NCI-H2227 treated with DMSO at 0.1 percent for 48 hours (cell line): Measurements from ENCODE around the gene ASF1B.
A peak's percentile ranks its signal among the peaks of the same experiment; 100 is the strongest.

ENCODE experiments used
- DNase-seq: peaks from one replicate; lab custom pipeline; 2025; lab: John Stamatoyannopoulos, UW

Gene ASF1B

DNA sequence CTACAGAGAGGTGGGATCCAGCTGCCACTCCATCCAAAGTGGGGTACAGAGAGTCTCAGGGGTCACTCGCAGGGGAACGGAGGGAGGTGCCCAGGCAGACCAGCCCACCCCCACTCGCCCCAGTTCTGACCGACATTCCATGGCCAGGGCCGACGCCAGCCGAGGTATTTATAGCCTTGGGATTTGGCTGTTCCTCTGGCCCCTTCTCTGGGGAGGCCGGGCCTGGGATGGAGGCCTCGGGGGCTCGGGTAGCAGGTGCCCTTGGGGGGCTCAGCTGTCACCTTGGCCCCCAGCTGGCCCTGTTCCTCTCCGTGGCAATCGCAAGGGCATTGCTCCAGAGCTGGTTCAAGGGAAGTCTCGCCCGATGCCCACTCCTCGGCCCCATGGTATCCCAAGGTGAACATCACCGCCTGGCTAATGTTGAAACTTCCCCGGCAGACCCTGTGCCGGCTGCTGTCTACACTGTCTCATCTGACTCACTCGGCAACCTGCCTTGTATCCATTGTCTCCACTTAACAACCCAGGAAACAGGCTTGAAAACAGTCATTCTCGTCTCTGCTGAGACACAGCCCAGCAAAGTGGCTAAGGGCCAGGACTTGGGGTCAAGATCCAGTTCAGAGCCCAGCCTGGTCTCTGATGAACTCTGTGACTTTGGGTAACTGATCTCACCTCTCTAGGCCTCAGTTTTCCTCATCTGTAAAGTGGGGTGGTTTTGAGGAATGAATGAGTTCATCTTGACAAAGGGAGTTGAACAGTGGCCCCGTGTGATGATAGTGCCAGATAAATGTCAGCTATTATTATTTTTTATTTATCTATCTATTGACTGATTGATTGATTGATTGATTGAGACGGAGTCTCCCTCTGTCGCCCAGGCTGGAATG lies 28.6 kb downstream of the ASF1B start:
- DNase-seq: no peak

DNA sequence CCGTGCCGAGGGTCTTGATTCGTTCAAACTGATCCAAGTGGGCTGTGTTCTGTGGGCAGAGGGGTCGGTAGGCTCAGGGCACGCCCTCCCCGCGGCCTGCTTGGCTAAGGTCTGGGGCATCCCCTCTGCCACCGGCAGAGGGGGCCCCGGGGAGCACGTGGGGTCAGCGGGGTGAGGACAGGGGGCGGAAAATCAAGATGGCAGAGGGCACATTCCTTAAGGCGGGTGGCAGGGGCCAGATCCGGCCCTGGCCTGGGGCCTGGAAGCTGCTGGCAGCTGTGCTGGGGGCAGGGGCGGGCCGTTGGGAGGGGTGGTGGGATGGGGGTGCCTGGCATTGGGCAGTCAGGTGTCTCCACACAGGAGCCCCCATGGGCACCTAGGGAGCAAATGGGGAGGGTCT lies 29.5 kb downstream of the ASF1B start:
- DNase-seq: no peak

DNA sequence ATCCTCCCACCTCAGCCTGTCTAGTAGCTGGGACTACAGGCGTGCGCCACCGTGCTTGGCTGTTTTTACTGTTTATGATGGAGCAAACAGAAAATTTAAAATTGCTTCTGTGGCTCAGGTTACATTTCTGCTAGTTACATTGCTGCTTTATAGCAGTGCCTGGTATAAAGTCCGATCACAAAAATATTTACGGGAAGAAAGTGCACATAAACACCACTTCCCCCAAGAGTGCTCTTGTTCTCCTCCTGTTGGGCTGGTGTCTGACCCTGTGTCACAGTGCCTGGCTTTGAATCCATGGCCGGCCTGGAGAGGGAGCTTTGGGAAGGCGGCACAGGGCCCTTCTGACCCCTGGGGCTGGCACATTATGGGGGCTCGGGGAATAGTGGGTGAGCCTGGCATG lies 30.7 kb downstream of the ASF1B start:
- DNase-seq: no peak

DNA sequence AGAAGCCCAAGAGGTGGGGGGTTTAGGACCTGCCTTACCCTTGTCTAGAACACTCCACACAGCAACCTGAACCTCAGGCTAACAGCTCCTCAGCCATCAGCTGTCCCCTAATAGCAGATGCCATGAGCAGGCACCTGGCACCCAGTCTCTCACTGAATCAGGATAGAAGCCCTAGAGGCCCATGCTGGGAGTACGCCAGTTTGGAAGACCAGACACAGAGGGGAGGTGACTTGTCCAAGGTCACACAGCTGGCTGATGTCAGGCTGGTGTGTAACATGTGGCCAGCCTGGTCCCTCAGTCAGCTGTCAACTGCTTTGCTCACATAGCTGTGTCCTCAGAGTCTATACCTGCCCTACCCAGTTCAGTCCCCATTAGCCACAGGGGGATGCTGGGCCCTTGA lies 33.1 kb downstream of the ASF1B start:
- no peak for DNase-seq

DNA sequence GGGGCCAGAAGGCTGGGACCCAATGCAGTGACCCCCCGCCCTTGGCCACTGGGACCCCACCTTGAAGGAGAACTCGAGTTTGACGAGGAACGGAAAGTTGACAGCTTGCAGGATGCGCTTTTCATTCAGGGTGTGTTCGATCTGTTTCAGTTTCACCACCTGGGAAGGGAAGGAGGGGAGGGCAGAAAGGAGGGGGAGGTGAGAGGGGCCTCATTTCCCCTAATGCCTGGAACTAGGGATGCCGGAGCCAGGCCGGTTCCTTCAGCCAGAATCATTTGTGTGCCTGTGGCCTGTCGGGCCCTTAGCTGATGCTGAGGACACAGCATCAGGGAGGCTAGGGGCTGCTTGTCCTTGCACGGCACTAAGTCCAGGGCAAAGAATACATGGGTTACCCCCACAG lies 33.6 kb downstream of the ASF1B start:
- DNase-seq: no peak

DNA sequence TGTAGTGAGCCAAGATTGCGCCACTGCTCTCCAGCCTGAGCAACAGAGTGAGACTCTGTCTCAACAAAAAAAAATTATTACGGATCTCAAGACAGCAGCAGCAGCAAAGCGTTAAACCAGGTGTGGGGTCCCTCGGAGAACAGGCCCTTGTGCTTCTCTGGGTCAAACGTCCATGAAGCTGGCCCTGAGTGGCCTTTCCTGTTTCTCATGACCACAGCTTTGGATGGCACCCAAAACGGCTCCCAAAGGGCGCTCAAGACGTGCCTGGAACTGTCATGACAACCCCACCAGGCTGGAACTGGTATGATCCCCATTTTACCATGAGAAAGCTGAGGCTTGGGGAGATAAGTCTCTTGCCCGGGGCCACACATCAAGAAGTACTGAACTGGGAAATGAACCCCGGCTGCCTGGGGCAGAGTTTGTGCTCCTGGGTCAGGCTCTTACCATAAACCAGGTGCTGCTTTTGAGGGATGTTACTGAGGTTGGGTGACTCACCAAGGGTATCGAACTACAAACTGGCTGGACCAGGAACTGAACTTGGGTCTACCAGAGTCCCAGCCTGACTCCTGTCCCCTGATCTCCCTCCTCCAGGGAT lies 34.2 kb downstream of the ASF1B start:
- DNase-seq: no peak

DNA sequence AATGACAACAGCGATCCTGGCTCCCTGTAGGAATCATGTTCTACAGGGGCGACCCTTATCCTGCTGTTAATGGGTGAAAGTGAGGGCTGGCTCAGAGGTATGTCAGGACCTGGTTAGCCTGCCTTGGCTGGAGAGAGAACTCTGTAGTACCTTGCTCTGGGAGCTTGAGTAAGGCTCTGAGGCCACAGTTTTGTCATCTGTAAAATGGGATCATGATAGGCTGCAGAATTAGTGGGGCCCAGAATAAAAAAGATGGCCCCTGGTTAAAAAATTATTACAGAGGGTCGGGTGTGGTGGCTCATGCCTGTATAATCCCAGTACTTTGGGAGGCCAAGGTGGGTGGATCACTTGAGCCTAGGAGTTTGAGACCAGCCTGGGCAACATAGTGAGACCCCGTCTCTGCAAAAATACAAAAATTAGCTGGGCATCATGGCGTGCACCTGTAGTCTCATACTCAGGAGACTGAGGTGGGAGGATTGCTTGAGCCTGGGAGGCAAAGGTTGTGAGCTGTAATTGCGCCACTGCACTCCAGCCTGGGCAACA lies 35.3 kb downstream of the ASF1B start:
- DNase-seq: no peak

DNA sequence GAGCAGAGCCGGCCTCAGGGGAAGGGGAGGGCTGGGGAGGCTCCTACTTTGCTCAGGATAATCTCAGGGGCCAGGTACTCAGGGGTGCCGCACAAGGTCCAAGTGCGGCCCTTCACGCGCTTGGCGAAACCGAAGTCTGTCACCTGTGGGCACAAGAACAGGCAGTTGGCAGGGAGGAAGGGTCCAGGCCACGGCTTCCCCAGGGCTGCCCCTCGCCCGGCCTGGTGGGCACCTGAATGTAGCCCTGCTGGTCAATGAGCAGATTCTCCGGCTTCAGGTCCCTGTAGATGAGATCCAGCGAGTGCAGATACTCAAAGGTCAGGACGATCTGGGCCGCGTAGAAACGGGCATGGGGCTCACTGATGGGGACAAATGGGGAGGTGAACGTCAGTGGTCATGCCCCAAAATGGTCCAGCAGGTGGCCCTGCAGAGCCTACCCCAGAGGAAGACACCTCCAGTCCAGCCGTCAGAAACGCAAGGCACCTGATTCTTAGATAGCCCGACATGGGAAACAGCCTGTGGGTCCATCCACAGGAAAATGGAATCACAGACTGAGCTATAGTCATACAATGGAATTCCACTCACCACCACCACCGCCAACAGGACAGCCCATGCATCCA lies 38.7 kb downstream of the ASF1B start:
- no peak for DNase-seq

DNA sequence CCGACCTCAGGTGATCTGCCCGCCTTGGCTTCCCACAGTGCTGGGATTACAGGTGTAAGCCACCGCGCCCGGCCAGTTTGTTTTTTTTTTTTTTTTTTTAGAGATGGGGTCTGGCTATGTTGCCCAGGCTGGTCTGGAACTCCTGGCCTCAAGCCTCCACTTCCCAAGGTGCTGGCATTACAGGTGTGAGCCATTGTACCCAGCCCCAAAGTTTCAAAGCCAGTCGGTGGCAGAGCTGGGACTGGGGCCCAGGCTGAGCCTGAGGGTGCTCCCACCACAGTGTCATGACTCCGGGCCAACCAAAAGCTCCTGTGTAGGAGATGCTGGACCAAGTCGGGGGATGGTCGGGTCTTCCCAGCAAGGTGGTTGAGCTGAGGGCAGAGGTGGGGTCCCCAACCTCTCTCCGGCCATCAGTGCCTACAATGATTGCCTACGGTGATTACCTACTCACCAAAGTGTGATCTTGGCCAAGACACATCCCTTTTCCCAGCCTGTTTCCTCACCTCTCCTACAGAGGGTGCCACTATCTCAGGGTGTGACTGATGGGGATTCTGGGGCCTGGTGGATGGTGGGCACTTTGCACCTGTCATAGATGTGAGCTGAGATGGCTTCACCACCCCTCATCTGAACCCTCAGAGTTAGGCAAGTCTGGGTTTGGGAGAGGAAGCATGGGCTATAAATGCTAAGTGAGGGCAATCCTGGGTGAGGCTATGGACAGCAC lies 40.0 kb downstream of the ASF1B start:
- no peak for DNase-seq

DNA sequence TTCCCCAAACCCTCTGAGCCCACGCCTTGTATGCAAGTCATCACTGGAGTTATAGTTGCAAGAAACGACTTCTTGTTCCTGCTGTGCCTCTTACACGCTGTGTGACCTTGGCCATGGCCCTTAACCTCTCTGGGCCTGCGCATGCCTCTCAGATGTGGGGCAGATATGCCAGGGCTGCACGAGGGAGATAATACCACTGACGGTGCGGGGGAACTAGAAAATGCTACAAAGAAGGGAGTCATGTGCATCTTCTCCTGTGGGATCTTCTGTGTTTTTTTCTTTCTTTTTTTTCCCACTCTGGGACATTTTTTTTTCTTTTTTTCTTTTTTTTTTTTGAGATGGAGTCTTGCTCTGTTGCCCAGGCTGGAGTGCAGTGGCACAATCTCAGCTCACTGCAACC lies 41.5 kb downstream of the ASF1B start:
- no peak for DNase-seq

DNA sequence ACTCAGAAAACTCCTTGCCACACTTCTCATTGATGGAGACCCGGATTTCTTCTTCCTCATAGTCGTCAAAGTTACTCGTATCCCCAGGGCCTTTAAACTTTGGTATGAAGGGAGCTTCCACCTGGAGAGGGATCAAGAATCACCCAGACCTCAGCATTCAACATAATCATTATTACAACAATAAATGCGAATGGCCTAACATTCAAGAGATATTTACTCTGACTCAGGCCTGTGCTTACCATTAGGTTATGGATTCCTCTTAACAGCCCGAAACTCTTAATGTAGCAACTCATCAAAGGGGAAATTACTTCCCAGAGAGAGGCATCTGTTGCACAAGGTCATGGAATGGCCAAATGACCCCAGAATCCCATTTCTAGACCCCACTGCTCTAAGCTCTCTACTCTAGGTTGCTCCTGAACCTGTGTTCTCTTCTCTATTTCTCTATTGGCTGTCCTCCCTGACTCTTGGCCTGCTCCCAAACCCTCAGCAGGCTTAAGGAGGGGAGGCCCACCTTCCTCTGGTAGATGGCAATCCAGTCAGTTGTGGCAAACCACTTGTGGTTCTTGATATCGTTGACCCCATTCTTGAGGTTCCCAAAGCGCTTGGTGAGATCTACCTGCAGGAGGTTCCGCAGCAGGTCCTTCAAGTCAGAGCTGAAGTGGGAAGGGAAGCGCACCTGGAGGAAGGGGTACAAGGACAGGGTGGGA lies 43.1 kb downstream of the ASF1B start:
- no peak for DNase-seq

DNA sequence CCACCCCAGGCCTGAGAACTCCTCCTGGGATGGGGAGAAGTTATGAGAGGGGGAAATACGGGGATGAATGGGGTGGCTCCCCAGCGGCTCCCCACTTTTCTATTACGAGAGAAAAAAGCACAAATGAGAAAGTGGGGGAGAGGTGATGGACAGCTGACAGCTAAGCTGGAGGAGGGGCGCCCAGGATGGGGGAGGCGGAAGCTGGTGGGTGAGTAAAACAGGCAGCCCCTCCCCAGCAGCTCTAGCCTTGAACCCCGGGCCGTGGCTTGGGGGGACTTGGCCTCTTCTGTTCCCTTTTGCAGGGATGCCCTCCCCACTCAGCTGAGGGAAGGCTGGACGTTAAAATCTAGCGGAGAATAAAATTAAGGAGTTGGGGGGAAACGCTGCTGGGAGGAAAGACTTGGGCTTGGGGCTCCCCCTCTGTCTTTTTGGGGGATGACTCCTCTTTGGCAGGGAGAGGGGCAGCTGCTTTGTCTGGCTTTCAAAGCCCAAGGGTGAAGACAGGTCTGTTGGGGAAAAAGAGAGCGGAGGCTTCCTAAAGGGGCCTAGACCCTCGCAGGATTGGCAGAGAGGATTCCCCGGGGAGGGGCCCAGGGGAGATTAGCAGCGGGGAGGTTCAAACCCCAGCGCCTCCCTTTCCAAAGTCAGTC lies 44.5 kb downstream of the ASF1B start:
- DNase-seq: no peak

DNA sequence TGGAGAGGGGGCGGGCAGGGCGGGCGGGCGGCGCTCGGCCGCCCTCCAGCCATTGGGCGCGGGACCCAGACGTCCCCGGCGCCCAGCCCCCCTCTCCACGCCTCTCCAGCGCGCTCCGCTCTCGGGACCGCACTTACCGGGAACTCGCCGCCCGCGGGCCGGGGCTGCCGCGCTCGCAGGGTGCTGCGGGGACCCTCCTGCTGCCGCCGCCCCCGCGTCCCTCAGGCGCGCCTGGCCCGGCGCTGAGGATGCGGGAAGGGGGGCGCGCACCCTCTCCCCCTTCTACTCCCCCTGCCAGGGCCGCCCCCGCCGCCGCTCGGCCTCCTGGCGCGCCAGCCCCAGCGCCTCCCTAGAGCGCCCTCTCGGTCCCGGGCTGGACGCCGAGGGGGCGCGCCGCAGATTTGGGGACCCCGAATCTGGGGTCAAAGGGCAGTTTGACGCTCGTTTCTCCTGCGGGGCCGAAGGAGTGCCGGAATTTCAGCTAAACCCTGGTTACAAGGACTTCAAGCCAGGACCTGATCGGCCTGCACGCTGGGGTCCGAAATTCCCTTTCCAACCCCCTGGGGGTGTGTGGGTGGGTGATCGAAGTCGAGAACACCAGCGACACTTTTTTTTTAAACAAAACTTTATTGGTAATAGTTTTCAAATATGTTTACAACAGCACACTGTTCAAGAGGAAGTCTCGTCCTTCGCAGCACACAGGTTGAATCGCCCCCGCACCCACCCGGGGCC lies 45.1 kb downstream of the ASF1B start:
- DNase-seq: peak; percentile 11

DNA sequence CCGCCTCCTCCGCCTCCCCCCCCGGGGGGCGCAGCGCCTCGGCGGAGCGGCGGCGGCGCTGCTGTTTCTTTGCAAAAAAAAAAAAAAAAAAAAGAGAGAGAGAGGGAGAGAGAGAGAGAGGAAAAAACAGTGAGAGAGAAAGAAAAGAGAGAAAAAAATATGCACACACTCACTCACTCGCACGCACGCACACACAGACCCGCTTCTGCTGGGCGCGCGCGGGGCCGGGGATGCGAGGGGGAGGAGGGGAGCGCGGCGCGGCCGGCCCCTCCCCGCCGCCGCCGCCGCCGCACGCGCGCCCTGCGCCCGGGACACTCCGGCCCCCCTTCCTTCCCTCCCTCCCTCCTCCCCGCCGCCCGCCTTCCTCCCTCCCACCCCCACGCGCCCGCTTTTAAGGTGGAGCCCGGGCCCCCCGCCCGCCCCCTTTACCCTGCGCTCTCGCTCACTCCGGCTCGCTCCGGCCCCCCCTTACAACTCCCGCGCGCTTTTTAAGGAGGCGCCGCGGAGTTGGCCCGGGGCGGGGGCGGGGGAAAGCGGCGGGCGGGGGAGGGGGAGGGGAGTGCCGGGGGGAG lies 45.8 kb downstream of the ASF1B start, which contains the start of gene SAMD1:
Gene SAMD1, minus strand, starts transcription at position 243 of the 572 bp plus-strand sequence.
- DNase-seq: peak; percentile 70

DNA sequence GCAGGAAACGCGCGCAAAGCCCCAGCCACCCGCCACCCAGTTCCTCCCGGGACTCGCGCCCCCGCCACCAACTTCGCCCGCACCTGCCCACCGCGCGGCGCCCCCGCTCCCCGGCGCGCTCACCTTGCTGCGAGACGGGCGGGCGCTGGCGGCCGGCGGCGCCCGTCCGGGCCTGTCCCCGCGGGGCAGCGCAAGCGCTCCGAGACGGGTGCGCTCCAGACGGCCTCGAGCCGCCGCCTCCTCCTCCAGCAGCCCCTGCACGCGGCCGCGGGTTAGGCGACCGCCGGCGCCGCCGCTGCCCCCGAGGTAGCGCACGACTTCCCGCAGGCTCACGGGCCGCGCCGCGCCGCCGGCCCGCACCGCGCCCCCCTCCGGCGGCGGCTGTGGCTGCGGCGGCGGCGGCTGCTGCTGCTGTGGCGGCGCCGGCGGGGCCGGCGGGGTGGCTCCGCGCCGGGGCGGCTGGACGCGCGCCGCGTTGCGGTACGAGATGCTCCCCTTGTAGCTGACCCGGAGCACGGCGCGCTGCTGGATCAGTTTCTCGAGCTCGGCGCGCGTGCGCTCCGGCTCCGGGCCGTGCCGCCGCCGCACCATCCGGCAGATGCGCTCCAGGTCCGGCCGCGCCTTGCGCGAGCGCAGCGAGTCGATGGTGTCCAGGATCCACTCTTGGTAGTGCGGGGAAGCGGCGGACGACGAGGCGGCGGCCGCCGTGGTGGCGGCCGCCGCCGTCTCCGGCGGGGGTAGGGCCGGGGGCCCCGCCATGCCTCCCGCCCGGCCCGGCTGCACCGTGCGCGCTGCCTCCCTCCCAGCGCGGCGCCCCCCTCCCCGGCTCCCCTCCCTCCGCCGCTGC lies 46.5 kb downstream of the ASF1B start:
- no peak for DNase-seq

DNA sequence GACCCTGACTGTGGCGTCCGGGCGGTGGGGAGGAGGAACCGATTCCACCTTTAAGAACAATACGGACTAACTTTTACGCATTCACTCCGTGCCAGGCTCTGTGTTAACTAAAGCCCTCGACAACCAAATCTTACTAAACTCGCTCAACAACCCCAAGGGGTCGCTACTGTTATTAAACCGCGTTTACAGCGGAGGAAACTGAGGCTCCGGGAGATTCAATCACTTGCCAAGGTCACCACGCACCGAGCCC lies 47.1 kb downstream of the ASF1B start:
- DNase-seq: no peak

DNA sequence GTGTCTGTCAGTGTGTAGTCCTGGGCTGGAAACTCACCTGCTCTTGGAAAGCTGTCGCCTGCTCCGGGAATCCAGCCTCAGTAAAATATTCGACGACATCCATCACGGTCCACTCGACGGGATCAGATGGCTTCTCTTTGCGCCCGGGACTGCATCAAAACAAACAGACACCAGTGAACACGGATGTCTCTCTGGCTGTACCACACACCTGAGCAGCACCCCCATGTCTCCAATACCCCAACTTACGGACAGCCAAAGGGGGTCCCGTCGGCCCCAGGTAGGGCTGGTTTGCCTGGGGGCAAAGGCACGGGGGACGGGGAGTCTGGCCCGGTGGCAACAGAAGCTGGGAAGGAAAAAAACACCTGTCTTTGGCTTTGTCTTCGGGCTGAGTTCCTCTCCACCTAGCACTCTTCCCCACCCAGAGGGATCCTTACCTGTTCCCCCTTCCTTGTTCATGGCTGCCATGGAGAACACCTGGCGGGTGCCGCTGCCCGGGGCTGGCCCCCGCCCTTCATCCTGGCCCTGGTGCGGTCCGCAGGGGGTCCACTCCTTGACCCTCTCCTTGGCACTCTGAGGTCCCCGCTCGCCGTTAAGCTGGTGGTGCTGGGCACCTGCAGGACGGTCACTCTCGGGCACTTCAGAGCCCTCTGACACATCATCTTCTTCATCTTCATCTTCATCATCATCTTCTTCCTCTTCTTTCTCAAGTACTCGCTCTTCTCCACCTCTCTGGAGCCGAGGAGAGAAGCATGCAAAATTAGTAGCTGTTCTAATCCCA lies 47.6 kb downstream of the ASF1B start:
- DNase-seq: no peak

DNA sequence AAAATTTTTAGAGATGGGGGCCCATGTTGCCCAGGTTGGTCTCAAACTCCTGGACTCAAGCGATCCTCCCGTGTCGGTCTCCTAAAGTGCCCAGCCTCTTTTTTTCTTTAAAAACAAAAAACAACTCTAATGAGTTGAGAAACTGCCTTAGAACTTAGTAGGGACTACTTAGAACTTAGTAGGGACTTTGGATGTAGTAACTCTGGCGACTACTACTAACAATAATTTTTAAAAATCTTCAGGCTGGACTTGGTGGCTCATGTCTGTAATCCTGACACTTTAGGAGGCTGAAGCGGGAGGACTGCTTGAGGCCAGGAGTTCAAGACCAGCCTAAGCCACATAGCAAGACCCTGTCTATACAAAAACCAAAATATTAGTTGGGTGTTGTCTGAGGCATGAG lies 50.3 kb downstream of the ASF1B start:
- no peak for DNase-seq
